AG09309 (cell line): Measurements from ENCODE around the gene NAALADL2.

Experiments
- DNase-seq: peaks from one replicate; pipeline ENCODE4 v3.0.0-alpha.2; 2010; ENCODE audit warnings: low read depth
- H3K4me3 ChIP-seq: 2 replicates; pipeline ENCODE4 v1.5.1; 2011; ENCODE audit warnings: mild to moderate bottlenecking, low read depth, low read length, moderate library complexity; ENCODE audit not compliant: control insufficient read depth
- CTCF ChIP-seq: IDR thresholded peaks from 2 replicates; pipeline ENCODE4 v1.5.1; 2011; ENCODE audit warnings: mild to moderate bottlenecking, low read depth, low read length, inconsistent platforms; ENCODE audit not compliant: insufficient read depth, control insufficient read depth; ENCODE audit errors: missing control alignments

Gene NAALADL2

GRCh38 chr3:175573226-175573625 is 714.1 kb downstream of the NAALADL2 start:
- H3K4me3 ChIP-seq, result no peak overlapping the region
- DNase-seq, result peak; percentile 18
- no peak for TF ChIP-seq CTCF

GRCh38 chr3:175580318-175580717 is 721.2 kb downstream of the NAALADL2 start:
- DNase-seq, result no peak
- no peak overlapping the region for H3K4me3 ChIP-seq
- no peak for TF ChIP-seq CTCF

GRCh38 chr3:175585898-175586297 is 726.8 kb downstream of the NAALADL2 start:
- TF ChIP-seq CTCF, result no peak
- no peak for DNase-seq
- H3K4me3 ChIP-seq, result no peak overlapping the region

GRCh38 chr3:175590745-175591144 is 731.6 kb downstream of the NAALADL2 start:
- no peak for DNase-seq
- no peak overlapping the region for H3K4me3 ChIP-seq
- TF ChIP-seq CTCF, result no peak

DNA sequence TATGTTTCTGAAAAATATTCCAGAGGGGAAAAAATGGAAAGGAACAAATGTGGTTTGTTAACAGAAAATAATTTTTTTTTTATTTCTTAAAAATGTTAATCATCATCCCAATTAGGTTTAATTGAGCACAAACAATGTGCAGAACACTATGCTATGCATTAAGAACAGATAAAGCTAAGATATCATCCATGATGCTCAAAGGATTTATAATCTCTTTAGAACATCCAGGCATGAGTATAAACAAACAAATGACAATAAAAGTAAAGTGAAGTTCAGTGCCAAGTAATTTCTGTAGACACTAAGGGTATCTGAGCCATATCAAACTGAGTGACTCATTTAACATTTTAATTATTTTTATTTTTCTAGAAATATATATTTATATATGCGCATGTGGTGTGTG is 732.2 kb downstream of the NAALADL2 start:
- H3K4me3 ChIP-seq, result no peak overlapping the region
- DNase-seq, result no peak
- no peak for TF ChIP-seq CTCF

DNA sequence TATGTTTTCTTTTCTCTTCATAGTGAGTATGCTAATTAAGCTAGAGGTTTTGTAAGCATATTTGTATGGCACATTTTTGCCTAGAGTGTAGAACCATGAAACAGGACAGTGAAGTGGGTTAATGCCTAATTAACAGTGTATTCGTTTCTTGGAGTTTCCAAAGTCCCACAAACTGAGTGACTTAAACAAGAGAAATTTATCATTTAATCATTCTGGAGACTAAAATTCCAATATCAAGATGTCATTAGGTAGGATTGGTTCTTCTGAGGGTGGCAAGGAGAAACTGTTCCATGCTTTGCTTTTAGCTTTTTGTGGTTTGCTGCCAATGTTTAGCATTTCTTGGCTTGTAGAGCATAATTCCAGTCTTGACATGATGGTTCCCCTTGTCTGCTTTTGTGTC is 734.2 kb downstream of the NAALADL2 start:
- H3K4me3 ChIP-seq, result no peak overlapping the region
- no peak for DNase-seq
- TF ChIP-seq CTCF, result no peak

GRCh38 chr3:175598740-175599139 is 739.6 kb downstream of the NAALADL2 start:
- TF ChIP-seq CTCF, result no peak
- H3K4me3 ChIP-seq, result no peak overlapping the region
- DNase-seq, result no peak
